HepG2 (cell line): ENCODE measurements around the gene CELF5. TPM values are rescaled to one million over a fixed set of nuclear protein-coding genes. Genes with fewer than 3 reads are reported as not detected.

Experiments used
- ATAC-seq: fragments of 200-7000 bp; cut with Tn5 transposase; 3 replicates; pipeline ENCODE4 v1.9.1; 2020; ENCODE audit warnings: mild to moderate bottlenecking, moderate library complexity
- BruUV-seq: library from RNA; stranded (reverse); fragments of 400-500 nt; replicated peaks from 2 replicates; lab custom pipeline; 2021; lab: Mats Ljungman, UMichigan
- CTCF ChIA-PET: fragments of 300-600 bp; formaldehyde crosslinking; extraction: SDS; loops from one replicate; lab custom pipeline; 2021; ENCODE audit warnings: low total read pairs, inconsistent platforms, low intra/inter-chr PET ratio; lab: Yijun Ruan, JAX
- POLR2A ChIA-PET: fragments of 350-600 bp; sonication (Branson Sonifier 250); formaldehyde crosslinking; loops from one replicate; lab custom pipeline; 2020; ENCODE audit warnings: antibody characterized with exemption, inconsistent platforms; lab: Yijun Ruan, JAX
- DNase-seq: peaks from one replicate; pipeline ENCODE4 v3.0.0-alpha.2; 2015; ENCODE audit warnings: low spot score
- FAIRE-seq: peaks from 3 replicates; lab custom pipeline; 2011; peaks lifted over from hg19 to GRCh38; lab: Jason Lieb, UNC
- H2AFZ ChIP-seq: one replicate; pipeline ENCODE4 v1.6.1; 2011; ENCODE audit warnings: low read length, inconsistent platforms
- H3K27ac ChIP-seq: fragments of 300-600 bp; 3 replicates; pipeline ENCODE4 v1.8.0; 2011; ENCODE audit warnings: mixed run types, mild to moderate bottlenecking, mixed read lengths, low read length, inconsistent platforms; ENCODE audit not compliant: insufficient read depth; ENCODE audit errors: extremely low read length
- H3K27me3 ChIP-seq, 2 experiments: fragments of 200-600 bp in 1 of 2; 2 replicates in 1 of 2; 3 replicates in 1 of 2; pipeline versions ENCODE4 v1.6.0 to v1.8.0; 2011; ENCODE audit warnings: low read length in 2 of 2, mild to moderate bottlenecking in 2 of 2, moderate library complexity in 2 of 2, inconsistent platforms in 1 of 2; ENCODE audit not compliant: insufficient read depth in 2 of 2, control insufficient read depth in 1 of 2
- H3K36me3 ChIP-seq, 2 experiments: fragments of 200-600 bp in 1 of 2; replicated peaks in 1 of 2; 2 replicates in 1 of 2; 3 replicates in 1 of 2; pipeline versions ENCODE4 v1.5.1 to v1.8.0; 2011; ENCODE audit warnings: low read length in 2 of 2, inconsistent platforms in 1 of 2; ENCODE audit not compliant: insufficient read depth in 2 of 2, control insufficient read depth in 1 of 2
- H3K4me1 ChIP-seq: 2 replicates; pipeline ENCODE4 v1.5.1; 2012; ENCODE audit warnings: low read length, inconsistent platforms; ENCODE audit not compliant: insufficient read depth
- H3K4me2 ChIP-seq: 2 replicates; pipeline ENCODE4 v1.6.0; 2011; ENCODE audit warnings: low read depth, low read length, inconsistent platforms
- H3K4me3 ChIP-seq, 3 experiments: fragments of 200-600 bp in 1 of 3; sonication (generic), shearing (Covaris generic) in 1 of 3; replicated peaks in 1 of 3; 2 replicates each; pipeline ENCODE4 v1.5.1; 2011 to 2016; ENCODE audit warnings: low read length in 3 of 3, inconsistent platforms in 2 of 3, low read depth in 2 of 3, mild to moderate bottlenecking in 2 of 3, control low read depth in 1 of 3, mixed read lengths in 1 of 3; ENCODE audit not compliant: insufficient read depth in 1 of 3
- H3K79me2 ChIP-seq: one replicate; pipeline ENCODE4 v1.6.1; 2011; ENCODE audit warnings: low read length, inconsistent platforms; ENCODE audit not compliant: insufficient read depth
- H3K9ac ChIP-seq: 2 replicates; pipeline ENCODE4 v1.6.0; 2011; ENCODE audit warnings: mild to moderate bottlenecking, low read depth, low read length, inconsistent platforms; ENCODE audit not compliant: insufficient read depth
- H3K9me3 ChIP-seq: 2 replicates; pipeline ENCODE4 v1.5.1; 2012; ENCODE audit warnings: mild to moderate bottlenecking, low read length
- H4K20me1 ChIP-seq: 2 replicates; pipeline ENCODE4 v1.6.0; 2011; ENCODE audit warnings: inconsistent platforms, mild to moderate bottlenecking, low read length, moderate library complexity; ENCODE audit not compliant: insufficient read depth
- NR2F1 ChIP-seq, 2 experiments: fragments of 450-650 bp in 1 of 2; formaldehyde crosslinking in 1 of 2; IDR thresholded peaks; 2 replicates each; pipeline versions ENCODE4 v1.5.0 to v1.6.1; 2016 to 2020; ENCODE audit warnings: mild to moderate bottlenecking in 1 of 2, missing compliant biosample characterization in 1 of 2, missing genetic modification reagents in 1 of 2, moderate library complexity in 1 of 2
- ZFP62 ChIP-seq: sonication (generic); formaldehyde crosslinking; IDR thresholded peaks from 2 replicates; pipeline ENCODE4 v1.4.0; 2020; ENCODE audit warnings: missing genetic modification reagents
- ZSCAN9 ChIP-seq: IDR thresholded peaks from 2 replicates; pipeline ENCODE4 v1.6.1; 2016; ENCODE audit warnings: borderline replicate concordance
- WGBS: methylation state at CpG from one replicate; pipeline ENCODE4 v1.1.6; 2017; ENCODE audit warnings: low lambda C conversion rate; 5-methylcytosine and 5-hydroxymethylcytosine counted together
- in situ Hi-C: cut with HindIII; loops from 2 replicates; pipeline ENCODE4 v1.10.0; 2017; ENCODE audit warnings: low pct_unique_long_range_greater_than_20kb; ENCODE audit not compliant: extremely low pct_ligation_motif_present
- intact Hi-C: fragments of 100-400 bp; cut with micrococcal nuclease; formaldehyde crosslinking; loops from one replicate; pipeline ENCODE4 v1.10.0; 2022; ENCODE audit not compliant: unreplicated experiment
- polyA plus RNA-seq, 8 experiments: library from polyadenylated mRNA; depleted of rRNA in 3 of 8; stranded (reverse) in 7 of 8; unstranded in 1 of 8; fragments of >200 nt; fragmentation: Illumina TruSeq in 4 of 8; extraction: Trizol in 4 of 8; gene quantifications; 2 replicates each; pipeline versions ENCODE4 v1.2.1 to v1.2.3, GENCODE V29; 2011 to 2016; ENCODE audit warnings: low read depth in 4 of 8, missing spikeins in 1 of 8, mixed read lengths in 1 of 8; ENCODE audit not compliant: insufficient read depth in 1 of 8
- total RNA-seq, 5 experiments: library from RNA; depleted of rRNA; stranded (reverse); fragments of >200 nt; fragmentation: Illumina TruSeq; extraction: Trizol; gene quantifications; 2 replicates each; pipeline ENCODE4 v1.2.3, GENCODE V29; 2016; ENCODE audit warnings: low read depth in 1 of 5
- TF ChIP-seq, protein P1 (sequence below): sonication (generic); formaldehyde crosslinking; IDR thresholded peaks from 2 replicates; pipeline ENCODE4 v1.4.0; 2020; ENCODE audit warnings: missing genetic modification reagents, borderline replicate concordance
- TF ChIP-seq, protein P2 (sequence below), 2 experiments: sonication (generic) in 1 of 2; formaldehyde crosslinking in 1 of 2; IDR thresholded peaks; 2 replicates each; pipeline versions ENCODE4 v1.4.0 to v1.6.1; 2018 to 2020; ENCODE audit warnings: missing genetic modification reagents in 2 of 2, borderline replicate concordance in 1 of 2, low read depth in 1 of 2, mild to moderate bottlenecking in 1 of 2, missing biosample characterization in 1 of 2
- TF ChIP-seq, protein P3 (sequence below): sonication (generic); formaldehyde crosslinking; IDR thresholded peaks from 2 replicates; pipeline ENCODE4 v1.5.1; 2020; ENCODE audit warnings: mild to moderate bottlenecking, missing genetic modification reagents, moderate library complexity
- TF ChIP-seq, protein P4 (sequence below): sonication (generic); formaldehyde crosslinking; IDR thresholded peaks from 2 replicates; pipeline ENCODE4 v1.9.0; 2022; ENCODE audit warnings: low read depth, missing genetic modification reagents
- TF ChIP-seq, protein P5 (sequence below): sonication (generic); formaldehyde crosslinking; IDR thresholded peaks from 2 replicates; pipeline ENCODE4 v1.4.0; 2020; ENCODE audit warnings: mild to moderate bottlenecking, missing genetic modification reagents

Gene CELF5
- total and polyA plus RNA-seq, 2 of the 13 experiments (the other 11 are each of a cell fraction or from before 2014, with no cell fraction given) = 0.31 to 0.84 TPM

DNA sequence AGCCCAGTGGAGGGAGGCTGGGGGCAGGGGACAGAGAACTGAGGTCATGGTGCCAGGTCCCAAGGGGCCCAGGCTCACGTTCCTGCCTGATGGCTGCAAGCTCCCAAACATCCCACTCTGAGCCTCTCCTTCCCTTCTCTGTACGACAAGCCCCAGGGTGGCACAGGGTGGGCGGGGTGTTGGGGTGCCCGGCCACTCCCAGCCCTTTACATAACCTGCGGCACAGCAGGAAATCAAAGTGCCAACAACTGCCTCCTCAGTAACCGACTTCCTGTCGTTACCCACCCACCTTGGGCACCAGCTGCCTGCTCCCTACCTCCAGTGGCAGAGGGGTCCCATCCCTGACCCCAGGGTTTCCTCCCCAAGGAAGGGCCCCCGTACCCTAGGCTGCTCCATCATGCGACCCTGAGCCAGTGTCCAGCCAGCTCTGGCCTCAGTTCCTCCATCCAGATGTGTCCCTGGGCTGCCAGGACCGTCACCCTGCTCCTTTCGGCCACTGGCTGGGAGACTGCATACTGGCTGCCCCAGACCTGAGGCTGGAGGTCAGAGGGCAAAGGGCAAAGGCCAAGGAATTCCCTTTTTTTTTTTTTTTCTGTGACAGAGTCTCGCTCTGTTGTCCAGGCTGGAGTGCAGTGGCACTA lies 114.2 kb downstream of the CELF5 start:
- Histone ChIP-seq H3K27ac (no peak overlapping the region), H3K4me1 (peaks cover 46% of the 10 kb centered on the region), H3K4me2 (no peak overlapping the region; the same call in 1 of the 2 replicates), H3K36me3 (no peaks in the 10 kb centered on the region), H3K27me3 (no peaks in the 10 kb centered on the region; a peak in 1 of 5 replicates), H2AFZ (no peak overlapping the region), H4K20me1 (no peaks in the 10 kb centered on the region), H3K79me2 (no peaks in the 10 kb centered on the region), H3K4me3 (no peak overlapping the region), H3K9ac (no peak overlapping the region), H3K9me3 (no peaks in the 10 kb centered on the region)
- no TSS peak for BruUV-seq
- intact Hi-C loops = no loop called here
- WGBS = 57% methylated on average over 12 of the region's 12 CpGs
- POLR2A ChIA-PET = no interaction called here
- DNase-seq (no peak), ATAC-seq (no peak), FAIRE-seq (no peak)
- in situ Hi-C loops = loop anchor here (5.0 kb wide), 1 partner anchor 94 kb away; no protein-coding TSS in a partner anchor
- CTCF ChIA-PET = interaction anchor here (1.3 kb wide), 1 partner anchor 11 kb away, joined by 5 read pairs; no protein-coding TSS in a partner anchor
- peak in 1 of 2 experiments; percentile 70; a peak in 2 of 4 replicates for TF ChIP-seq NR2F1 (CRISPR knock-in tag; IDR thresholded peaks at IDR 0.05)
- TF ChIP-seq, protein P1, sequence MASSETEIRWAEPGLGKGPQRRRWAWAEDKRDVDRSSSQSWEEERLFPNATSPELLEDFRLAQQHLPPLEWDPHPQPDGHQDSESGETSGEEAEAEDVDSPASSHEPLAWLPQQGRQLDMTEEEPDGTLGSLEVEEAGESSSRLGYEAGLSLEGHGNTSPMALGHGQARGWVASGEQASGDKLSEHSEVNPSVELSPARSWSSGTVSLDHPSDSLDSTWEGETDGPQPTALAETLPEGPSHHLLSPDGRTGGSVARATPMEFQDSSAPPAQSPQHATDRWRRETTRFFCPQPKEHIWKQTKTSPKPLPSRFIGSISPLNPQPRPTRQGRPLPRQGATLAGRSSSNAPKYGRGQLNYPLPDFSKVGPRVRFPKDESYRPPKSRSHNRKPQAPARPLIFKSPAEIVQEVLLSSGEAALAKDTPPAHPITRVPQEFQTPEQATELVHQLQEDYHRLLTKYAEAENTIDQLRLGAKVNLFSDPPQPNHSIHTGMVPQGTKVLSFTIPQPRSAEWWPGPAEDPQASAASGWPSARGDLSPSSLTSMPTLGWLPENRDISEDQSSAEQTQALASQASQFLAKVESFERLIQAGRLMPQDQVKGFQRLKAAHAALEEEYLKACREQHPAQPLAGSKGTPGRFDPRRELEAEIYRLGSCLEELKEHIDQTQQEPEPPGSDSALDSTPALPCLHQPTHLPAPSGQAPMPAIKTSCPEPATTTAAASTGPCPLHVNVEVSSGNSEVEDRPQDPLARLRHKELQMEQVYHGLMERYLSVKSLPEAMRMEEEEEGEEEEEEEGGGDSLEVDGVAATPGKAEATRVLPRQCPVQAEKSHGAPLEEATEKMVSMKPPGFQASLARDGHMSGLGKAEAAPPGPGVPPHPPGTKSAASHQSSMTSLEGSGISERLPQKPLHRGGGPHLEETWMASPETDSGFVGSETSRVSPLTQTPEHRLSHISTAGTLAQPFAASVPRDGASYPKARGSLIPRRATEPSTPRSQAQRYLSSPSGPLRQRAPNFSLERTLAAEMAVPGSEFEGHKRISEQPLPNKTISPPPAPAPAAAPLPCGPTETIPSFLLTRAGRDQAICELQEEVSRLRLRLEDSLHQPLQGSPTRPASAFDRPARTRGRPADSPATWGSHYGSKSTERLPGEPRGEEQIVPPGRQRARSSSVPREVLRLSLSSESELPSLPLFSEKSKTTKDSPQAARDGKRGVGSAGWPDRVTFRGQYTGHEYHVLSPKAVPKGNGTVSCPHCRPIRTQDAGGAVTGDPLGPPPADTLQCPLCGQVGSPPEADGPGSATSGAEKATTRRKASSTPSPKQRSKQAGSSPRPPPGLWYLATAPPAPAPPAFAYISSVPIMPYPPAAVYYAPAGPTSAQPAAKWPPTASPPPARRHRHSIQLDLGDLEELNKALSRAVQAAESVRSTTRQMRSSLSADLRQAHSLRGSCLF (CRISPR knock-in tag) = no peak
- TF ChIP-seq, protein P2, sequence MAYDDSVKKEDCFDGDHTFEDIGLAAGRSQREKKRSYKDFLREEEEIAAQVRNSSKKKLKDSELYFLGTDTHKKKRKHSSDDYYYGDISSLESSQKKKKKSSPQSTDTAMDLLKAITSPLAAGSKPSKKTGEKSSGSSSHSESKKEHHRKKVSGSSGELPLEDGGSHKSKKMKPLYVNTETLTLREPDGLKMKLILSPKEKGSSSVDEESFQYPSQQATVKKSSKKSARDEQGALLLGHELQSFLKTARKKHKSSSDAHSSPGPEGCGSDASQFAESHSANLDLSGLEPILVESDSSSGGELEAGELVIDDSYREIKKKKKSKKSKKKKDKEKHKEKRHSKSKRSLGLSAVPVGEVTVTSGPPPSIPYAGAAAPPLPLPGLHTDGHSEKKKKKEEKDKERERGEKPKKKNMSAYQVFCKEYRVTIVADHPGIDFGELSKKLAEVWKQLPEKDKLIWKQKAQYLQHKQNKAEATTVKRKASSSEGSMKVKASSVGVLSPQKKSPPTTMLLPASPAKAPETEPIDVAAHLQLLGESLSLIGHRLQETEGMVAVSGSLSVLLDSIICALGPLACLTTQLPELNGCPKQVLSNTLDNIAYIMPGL (CRISPR knock-in tag; IDR thresholded peaks at IDR 0.05; ENCODE audit: borderline replicate concordance in 1 of 2, low read depth in 1 of 2) = no peak
- TF ChIP-seq, protein P3, sequence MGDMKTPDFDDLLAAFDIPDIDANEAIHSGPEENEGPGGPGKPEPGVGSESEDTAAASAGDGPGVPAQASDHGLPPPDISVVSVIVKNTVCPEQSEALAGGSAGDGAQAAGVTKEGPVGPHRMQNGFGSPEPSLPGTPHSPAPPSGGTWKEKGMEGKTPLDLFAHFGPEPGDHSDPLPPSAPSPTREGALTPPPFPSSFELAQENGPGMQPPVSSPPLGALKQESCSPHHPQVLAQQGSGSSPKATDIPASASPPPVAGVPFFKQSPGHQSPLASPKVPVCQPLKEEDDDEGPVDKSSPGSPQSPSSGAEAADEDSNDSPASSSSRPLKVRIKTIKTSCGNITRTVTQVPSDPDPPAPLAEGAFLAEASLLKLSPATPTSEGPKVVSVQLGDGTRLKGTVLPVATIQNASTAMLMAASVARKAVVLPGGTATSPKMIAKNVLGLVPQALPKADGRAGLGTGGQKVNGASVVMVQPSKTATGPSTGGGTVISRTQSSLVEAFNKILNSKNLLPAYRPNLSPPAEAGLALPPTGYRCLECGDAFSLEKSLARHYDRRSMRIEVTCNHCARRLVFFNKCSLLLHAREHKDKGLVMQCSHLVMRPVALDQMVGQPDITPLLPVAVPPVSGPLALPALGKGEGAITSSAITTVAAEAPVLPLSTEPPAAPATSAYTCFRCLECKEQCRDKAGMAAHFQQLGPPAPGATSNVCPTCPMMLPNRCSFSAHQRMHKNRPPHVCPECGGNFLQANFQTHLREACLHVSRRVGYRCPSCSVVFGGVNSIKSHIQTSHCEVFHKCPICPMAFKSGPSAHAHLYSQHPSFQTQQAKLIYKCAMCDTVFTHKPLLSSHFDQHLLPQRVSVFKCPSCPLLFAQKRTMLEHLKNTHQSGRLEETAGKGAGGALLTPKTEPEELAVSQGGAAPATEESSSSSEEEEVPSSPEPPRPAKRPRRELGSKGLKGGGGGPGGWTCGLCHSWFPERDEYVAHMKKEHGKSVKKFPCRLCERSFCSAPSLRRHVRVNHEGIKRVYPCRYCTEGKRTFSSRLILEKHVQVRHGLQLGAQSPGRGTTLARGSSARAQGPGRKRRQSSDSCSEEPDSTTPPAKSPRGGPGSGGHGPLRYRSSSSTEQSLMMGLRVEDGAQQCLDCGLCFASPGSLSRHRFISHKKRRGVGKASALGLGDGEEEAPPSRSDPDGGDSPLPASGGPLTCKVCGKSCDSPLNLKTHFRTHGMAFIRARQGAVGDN = peak; percentile 16; the same call in 1 of the 2 replicates
- TF ChIP-seq, protein P4, sequence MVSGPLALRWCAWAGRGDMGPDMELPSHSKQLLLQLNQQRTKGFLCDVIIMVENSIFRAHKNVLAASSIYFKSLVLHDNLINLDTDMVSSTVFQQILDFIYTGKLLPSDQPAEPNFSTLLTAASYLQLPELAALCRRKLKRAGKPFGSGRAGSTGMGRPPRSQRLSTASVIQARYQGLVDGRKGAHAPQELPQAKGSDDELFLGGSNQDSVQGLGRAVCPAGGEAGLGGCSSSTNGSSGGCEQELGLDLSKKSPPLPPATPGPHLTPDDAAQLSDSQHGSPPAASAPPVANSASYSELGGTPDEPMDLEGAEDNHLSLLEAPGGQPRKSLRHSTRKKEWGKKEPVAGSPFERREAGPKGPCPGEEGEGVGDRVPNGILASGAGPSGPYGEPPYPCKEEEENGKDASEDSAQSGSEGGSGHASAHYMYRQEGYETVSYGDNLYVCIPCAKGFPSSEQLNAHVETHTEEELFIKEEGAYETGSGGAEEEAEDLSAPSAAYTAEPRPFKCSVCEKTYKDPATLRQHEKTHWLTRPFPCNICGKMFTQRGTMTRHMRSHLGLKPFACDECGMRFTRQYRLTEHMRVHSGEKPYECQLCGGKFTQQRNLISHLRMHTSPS (CRISPR knock-in tag) = no peak
- TF ChIP-seq ZSCAN9 = no peak
- TF ChIP-seq ZFP62 (CRISPR knock-in tag) = no peak
- TF ChIP-seq, protein P5, sequence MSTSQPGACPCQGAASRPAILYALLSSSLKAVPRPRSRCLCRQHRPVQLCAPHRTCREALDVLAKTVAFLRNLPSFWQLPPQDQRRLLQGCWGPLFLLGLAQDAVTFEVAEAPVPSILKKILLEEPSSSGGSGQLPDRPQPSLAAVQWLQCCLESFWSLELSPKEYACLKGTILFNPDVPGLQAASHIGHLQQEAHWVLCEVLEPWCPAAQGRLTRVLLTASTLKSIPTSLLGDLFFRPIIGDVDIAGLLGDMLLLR (CRISPR knock-in tag) = no peak
